Thyroid gland (tissue), 4 donors: ENCODE data around the gene NBL1. TPM values are rescaled to one million over a fixed set of nuclear protein-coding genes. Genes with fewer than 3 reads are reported as not detected.

Experiments used
- DNase-seq, 2 donors: peaks; one replicate each; pipeline ENCODE4 v3.0.0-alpha.2; 2019
- H3K27ac ChIP-seq, 3 donors: fragments of 200-600 bp; sonication (generic); 1 replicate in 2 of 3; 2 replicates in 1 of 3; pipeline ENCODE4 v1.5.1; 2016 to 2019; ENCODE audit warnings: mild to moderate bottlenecking in 1 of 3, moderate library complexity in 1 of 3
- H3K27me3 ChIP-seq: fragments of 200-600 bp; sonication (generic); one replicate; pipeline ENCODE4 v1.5.1; 2019
- H3K36me3 ChIP-seq, 2 donors: fragments of 200-600 bp; sonication (generic); one replicate each; pipeline ENCODE4 v1.5.1; 2016 to 2019
- H3K4me1 ChIP-seq, 2 donors: fragments of 200-600 bp; sonication (generic); one replicate each; pipeline ENCODE4 v1.5.1; 2017 to 2019
- H3K4me3 ChIP-seq, 3 donors: fragments of 200-600 bp; sonication (generic); replicated peaks in 1 of 3; 1 replicate in 2 of 3; 2 replicates in 1 of 3; pipeline ENCODE4 v1.5.1; 2016; ENCODE audit warnings: mild to moderate bottlenecking in 1 of 3
- H3K9me3 ChIP-seq: fragments of 200-600 bp; sonication (generic); one replicate; pipeline ENCODE4 v1.5.1; 2017
- POLR2A ChIP-seq, 2 donors: fragments of 450-650 bp; IDR thresholded peaks; one replicate each; pipeline ENCODE4 v1.6.1; 2017; ENCODE audit warnings: antibody characterized with exemption in 2 of 2, mild to moderate bottlenecking in 2 of 2, moderate library complexity in 1 of 2
- WGBS, 2 donors: methylation state at CpG; one replicate each; pipeline ENCODE4 v1.1.5; 2017; 5-methylcytosine and 5-hydroxymethylcytosine counted together
- intact Hi-C: fragments of 100-400 bp; cut with DNase I; formaldehyde crosslinking; loops from one replicate; pipeline ENCODE4 v1.15.1; 2023
- total RNA-seq, 4 donors: library from RNA; depleted of rRNA; stranded (reverse); fragments of >200 nt; gene quantifications; one replicate each; pipeline ENCODE4 v1.2.3, GENCODE V29; 2016
- TF ChIP-seq, protein P1 (sequence below), 6 experiments: fragments of 200-600 bp in 3 of 6; fragments of 450-650 bp in 3 of 6; sonication (generic) in 3 of 6; IDR thresholded peaks; one replicate each; pipeline ENCODE4 v1.5.1; 2016 to 2019; ENCODE audit warnings: antibody characterized with exemption in 6 of 6, mild to moderate bottlenecking in 2 of 6, inconsistent platforms in 1 of 6, moderate library complexity in 1 of 6

The NBL1 gene
- total RNA-seq, 4 donors from 2014 or later: 29.4 to 70.4 (median 43.6) TPM

DNA sequence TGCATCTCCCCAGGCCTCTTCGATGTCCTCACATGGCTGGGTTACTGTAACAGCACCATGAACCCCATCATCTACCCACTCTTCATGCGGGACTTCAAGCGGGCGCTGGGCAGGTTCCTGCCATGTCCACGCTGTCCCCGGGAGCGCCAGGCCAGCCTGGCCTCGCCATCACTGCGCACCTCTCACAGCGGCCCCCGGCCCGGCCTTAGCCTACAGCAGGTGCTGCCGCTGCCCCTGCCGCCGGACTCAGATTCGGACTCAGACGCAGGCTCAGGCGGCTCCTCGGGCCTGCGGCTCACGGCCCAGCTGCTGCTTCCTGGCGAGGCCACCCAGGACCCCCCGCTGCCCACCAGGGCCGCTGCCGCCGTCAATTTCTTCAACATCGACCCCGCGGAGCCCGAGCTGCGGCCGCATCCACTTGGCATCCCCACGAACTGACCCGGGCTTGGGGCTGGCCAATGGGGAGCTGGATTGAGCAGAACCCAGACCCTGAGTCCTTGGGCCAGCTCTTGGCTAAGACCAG, 34.9 kb downstream of the NBL1 start:
- no peak for DNase-seq
- H3K27me3 ChIP-seq: no peaks in the 10 kb centered on the region
- peaks cover 0 to 7% of the 10 kb centered on the region in 2 donors for H3K36me3 ChIP-seq
- TF ChIP-seq, protein P1, sequence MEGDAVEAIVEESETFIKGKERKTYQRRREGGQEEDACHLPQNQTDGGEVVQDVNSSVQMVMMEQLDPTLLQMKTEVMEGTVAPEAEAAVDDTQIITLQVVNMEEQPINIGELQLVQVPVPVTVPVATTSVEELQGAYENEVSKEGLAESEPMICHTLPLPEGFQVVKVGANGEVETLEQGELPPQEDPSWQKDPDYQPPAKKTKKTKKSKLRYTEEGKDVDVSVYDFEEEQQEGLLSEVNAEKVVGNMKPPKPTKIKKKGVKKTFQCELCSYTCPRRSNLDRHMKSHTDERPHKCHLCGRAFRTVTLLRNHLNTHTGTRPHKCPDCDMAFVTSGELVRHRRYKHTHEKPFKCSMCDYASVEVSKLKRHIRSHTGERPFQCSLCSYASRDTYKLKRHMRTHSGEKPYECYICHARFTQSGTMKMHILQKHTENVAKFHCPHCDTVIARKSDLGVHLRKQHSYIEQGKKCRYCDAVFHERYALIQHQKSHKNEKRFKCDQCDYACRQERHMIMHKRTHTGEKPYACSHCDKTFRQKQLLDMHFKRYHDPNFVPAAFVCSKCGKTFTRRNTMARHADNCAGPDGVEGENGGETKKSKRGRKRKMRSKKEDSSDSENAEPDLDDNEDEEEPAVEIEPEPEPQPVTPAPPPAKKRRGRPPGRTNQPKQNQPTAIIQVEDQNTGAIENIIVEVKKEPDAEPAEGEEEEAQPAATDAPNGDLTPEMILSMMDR (IDR thresholded peaks at IDR 0.05): no peak
- TF ChIP-seq POLR2A (IDR thresholded peaks at IDR 0.05): no peak
- no peaks in the 10 kb centered on the region for H3K9me3 ChIP-seq
- no peak overlapping the region for H3K27ac ChIP-seq
- no peak overlapping the region for H3K4me3 ChIP-seq
- no peaks in the 10 kb centered on the region for H3K4me1 ChIP-seq
- 92 to 93% methylated on average over 13 to 24 of the region's 34 CpGs for WGBS, 2 donors
- intact Hi-C loops: no loop called here

DNA sequence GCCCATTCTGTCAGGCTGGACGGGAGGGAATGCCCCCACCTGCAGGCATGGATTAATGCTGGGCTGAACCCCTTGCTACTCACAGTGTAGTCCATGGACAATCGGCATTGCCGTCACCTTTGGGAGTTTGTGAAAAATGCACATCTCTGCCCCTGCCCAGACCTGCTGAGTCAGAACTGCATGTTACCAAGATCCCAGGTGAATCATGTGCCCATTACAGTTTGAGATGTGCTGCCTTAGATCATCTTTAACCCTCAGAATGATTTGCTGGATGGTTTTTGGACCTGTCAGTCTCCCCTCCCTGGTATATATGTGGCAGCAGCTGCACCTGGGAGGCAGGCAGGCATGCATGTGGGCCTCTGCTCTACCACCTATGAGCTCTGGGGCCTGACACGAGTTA, 35.6 kb downstream of the NBL1 start:
- WGBS, 2 donors: 81 to 82% methylated on average over 4 of the region's 4 CpGs
- no peaks in the 10 kb centered on the region for H3K9me3 ChIP-seq
- no peak for TF ChIP-seq POLR2A (IDR thresholded peaks at IDR 0.05)
- TF ChIP-seq, protein P1 (IDR thresholded peaks at IDR 0.05): no peak

GRCh38 chr1:19680644-19681043, 36.5 kb downstream of the NBL1 start:
- intact Hi-C loops: no loop called here
- peaks cover 0 to 7% of the 10 kb centered on the region in 2 donors for H3K36me3 ChIP-seq
- no peaks in the 10 kb centered on the region for H3K4me1 ChIP-seq
- H3K27ac ChIP-seq: no peak overlapping the region
- no peaks in the 10 kb centered on the region for H3K9me3 ChIP-seq
- DNase-seq: no peak
- H3K27me3 ChIP-seq: no peaks in the 10 kb centered on the region
- 67 to 84% methylated on average over 5 to 7 of the region's 7 CpGs for WGBS, 2 donors
- H3K4me3 ChIP-seq: no peak overlapping the region
- no peak for TF ChIP-seq POLR2A (IDR thresholded peaks at IDR 0.05)
- TF ChIP-seq, protein P1 (IDR thresholded peaks at IDR 0.05): no peak

More for the DNA sequence above, 35.6 kb downstream of the NBL1 start:
- H3K27me3 ChIP-seq: no peaks in the 10 kb centered on the region
- peaks cover 0 to 7% of the 10 kb centered on the region in 2 donors for H3K36me3 ChIP-seq
- intact Hi-C loops: no loop called here
- no peak overlapping the region for H3K27ac ChIP-seq
- no peak for DNase-seq
- H3K4me1 ChIP-seq: no peaks in the 10 kb centered on the region
- no peak overlapping the region for H3K4me3 ChIP-seq

DNA sequence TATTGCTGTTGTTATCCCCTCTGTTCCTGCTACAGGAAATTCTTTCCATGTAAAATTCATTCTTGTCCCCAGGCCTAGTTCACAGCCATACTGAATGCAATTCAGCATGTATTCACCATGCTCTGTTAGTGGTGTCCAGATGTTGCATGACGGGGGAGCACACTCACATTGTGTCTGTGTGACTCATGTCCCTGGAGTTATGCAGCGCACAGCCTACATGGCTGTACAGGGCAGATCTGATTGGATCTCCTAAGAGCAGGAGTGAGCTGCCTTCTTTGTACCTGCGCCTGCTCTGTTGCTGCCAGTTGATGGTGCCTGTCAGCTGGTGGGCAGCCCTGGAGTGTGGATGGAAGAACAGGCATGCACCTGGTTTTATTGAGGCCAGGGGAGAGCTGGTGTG, 38.1 kb downstream of the NBL1 start:
- H3K36me3 ChIP-seq: peaks cover 2 to 7% of the 10 kb centered on the region in 2 donors
- intact Hi-C loops: no loop called here
- H3K27ac ChIP-seq: no peak overlapping the region
- DNase-seq: no peak
- H3K4me1 ChIP-seq: no peaks in the 10 kb centered on the region
- H3K4me3 ChIP-seq: no peak overlapping the region
- no peaks in the 10 kb centered on the region for H3K9me3 ChIP-seq
- WGBS, 2 donors: 94% methylated on average over 2 to 3 of the region's 3 CpGs
- no peaks in the 10 kb centered on the region for H3K27me3 ChIP-seq
- TF ChIP-seq, protein P1 (IDR thresholded peaks at IDR 0.05): no peak
- TF ChIP-seq POLR2A (IDR thresholded peaks at IDR 0.05): no peak

- intact Hi-C loops: no loop called here
- Histone ChIP-seq H3K27ac (no peak overlapping the region), H3K36me3 (peaks cover 7% of the 10 kb centered on the region in 2 donors), H3K4me1 (no peaks in the 10 kb centered on the region), H3K4me3 (no peak overlapping the region), H3K9me3 (no peaks in the 10 kb centered on the region), H3K27me3 (no peaks in the 10 kb centered on the region)
- TF ChIP-seq POLR2A (IDR thresholded peaks at IDR 0.05): no peak
- TF ChIP-seq, protein P1 (IDR thresholded peaks at IDR 0.05): no peak
- WGBS, 2 donors: 61 to 72% methylated on average over 3 to 7 of the region's 7 CpGs
- no peak for DNase-seq
Observed at GRCh38 chr1:19682901-19683300, 38.8 kb downstream of the NBL1 start.
